GM10266 (cell line): ENCODE data around the gene EFHC1.

ENCODE experiments used
- DNase-seq: peaks from one replicate; pipeline ENCODE4 v3.0.0; 2012; ENCODE audit errors: extremely low spot score
- CTCF ChIP-seq: IDR thresholded peaks from 2 replicates; pipeline ENCODE4 v1.5.1; 2012; ENCODE audit warnings: mild to moderate bottlenecking, low read depth; ENCODE audit not compliant: control insufficient read depth, insufficient read depth; ENCODE audit errors: missing control alignments

EFHC1 gene

GRCh38 chr6:52534363-52534762, 114.2 kb downstream of the EFHC1 start:
- no peak for TF ChIP-seq CTCF
- no peak for DNase-seq

DNA sequence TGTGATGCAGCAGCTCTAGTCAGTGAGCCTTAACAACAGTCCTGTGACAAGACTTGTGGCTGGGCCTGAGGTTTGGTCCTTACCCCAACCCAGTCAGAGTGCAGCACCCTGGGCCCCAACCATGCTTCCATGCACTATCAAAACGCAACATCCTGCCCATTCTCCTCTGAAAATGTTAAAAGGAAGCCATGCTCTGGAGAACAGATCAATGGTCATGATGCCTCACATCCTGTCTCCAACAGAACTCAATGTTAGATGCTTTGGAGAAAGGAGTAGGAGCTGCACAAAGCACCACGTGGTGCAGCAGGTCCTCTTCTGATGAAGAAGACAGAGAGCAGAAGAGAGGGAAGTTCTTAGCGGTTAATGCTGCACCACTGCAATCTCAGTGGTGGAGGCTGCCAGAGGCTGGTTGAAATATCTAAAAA, 114.8 kb downstream of the EFHC1 start:
- no peak for TF ChIP-seq CTCF
- DNase-seq: no peak

- TF ChIP-seq CTCF: no peak
- no peak for DNase-seq
These were observed 115.7 kb downstream of the EFHC1 start for GRCh38 chr6:52535711-52536423.

DNA sequence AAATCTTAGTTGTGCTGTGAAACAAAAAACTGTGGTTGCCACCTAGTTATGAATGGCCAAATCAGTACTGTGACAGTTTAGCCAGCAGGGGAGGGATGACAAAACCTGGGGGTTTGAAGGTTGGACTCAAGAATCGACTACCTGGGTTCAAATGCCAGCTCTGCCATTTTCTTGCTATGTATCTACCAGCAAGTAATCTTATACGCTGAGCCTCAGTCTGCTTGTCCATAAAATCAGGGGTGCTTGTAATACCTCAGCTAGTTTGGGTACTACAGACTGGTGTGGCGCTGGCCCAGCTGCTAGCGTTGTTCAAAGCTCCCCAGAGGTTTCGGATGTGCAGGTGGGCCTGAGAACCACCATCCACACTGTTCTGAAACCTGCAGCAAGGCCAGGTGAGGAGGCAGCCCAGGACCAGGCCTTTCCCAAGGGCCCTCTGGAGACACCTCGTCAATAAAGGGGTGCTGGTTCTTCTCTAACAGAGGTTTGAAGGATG, 116.3 kb downstream of the EFHC1 start:
- DNase-seq: no peak
- TF ChIP-seq CTCF: no peak

- DNase-seq: no peak
- no peak for TF ChIP-seq CTCF
These were observed 117.0 kb downstream of the EFHC1 start for GRCh38 chr6:52537001-52537753.

DNA sequence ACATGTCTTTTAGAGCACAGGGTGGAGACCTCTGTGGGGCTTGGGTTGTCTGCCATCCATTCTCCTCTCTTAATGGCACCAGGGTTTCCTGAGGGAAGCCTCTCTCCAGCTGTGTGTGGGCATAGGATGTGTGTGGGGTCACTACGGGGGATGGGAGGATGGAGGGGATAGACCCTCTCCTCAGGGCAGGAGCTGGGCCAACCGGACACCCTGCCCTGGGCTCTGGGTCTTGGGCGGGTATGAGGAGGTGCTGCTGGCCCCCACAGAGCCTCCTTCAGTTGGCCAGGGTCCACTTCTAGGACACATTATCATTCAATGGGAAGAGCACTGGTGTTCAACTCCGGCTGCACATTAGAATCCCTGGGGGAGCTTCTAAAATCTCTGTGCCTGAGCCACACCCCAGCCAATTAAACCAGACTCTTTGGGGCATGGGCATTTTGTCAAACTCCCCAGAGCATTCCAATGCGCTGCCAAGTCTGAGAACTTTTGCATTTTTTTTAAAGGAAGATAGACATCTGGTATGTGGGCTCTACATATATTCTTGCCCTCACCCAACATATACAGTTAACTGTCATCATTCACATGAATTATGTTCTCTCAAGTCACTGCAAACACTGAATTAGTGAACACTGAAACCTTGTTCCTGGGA, 118.2 kb downstream of the EFHC1 start:
- no peak for TF ChIP-seq CTCF
- no peak for DNase-seq
